DND-41 (cell line): ENCODE data around the gene TMIGD2.

Source experiments
- ATAC-seq: fragments of 200-7000 bp; cut with Tn5 transposase; 3 replicates; pipeline ENCODE4 v1.9.1; 2021; ENCODE audit warnings: low read depth; ENCODE audit not compliant: insufficient read depth
- DNase-seq: peaks from one replicate; pipeline ENCODE4 v3.0.0-alpha.2; 2020
- H2AFZ ChIP-seq: 2 replicates; pipeline ENCODE4 v1.6.0; 2012; ENCODE audit warnings: low read depth, low read length
- H3K27ac ChIP-seq: 2 replicates; pipeline ENCODE4 v1.5.1; 2012; ENCODE audit warnings: low read length, inconsistent platforms
- H3K27me3 ChIP-seq: fragments of 200-600 bp; sonication (generic); 2 replicates; pipeline ENCODE4 v1.6.0; 2012; ENCODE audit warnings: low read length, mild to moderate bottlenecking, inconsistent platforms; ENCODE audit not compliant: insufficient read depth, poor library complexity
- H3K36me3 ChIP-seq: 2 replicates; pipeline ENCODE4 v1.5.1; 2012; ENCODE audit warnings: low read length, inconsistent platforms; ENCODE audit not compliant: insufficient read depth
- H3K4me1 ChIP-seq: 2 replicates; pipeline ENCODE4 v1.5.1; 2012; ENCODE audit warnings: mild to moderate bottlenecking, low read length; ENCODE audit not compliant: insufficient read depth
- H3K4me2 ChIP-seq: 2 replicates; pipeline ENCODE4 v1.6.0; 2012; ENCODE audit warnings: mild to moderate bottlenecking, moderate library complexity, low read length, inconsistent platforms; ENCODE audit not compliant: insufficient read depth
- H3K4me3 ChIP-seq, 2 experiments: fragments of 200-600 bp in 1 of 2; shearing (Covaris generic) in 1 of 2; 2 replicates each; pipeline ENCODE4 v1.5.1; 2012 to 2016; ENCODE audit warnings: inconsistent platforms in 2 of 2, low read length in 2 of 2, mild to moderate bottlenecking in 2 of 2, low read depth in 1 of 2, moderate library complexity in 1 of 2
- H3K79me2 ChIP-seq: 2 replicates; pipeline ENCODE4 v1.6.0; 2012; ENCODE audit warnings: low read length, inconsistent platforms; ENCODE audit not compliant: insufficient read depth
- H3K9ac ChIP-seq: 2 replicates; pipeline ENCODE4 v1.6.0; 2012; ENCODE audit warnings: low read depth, mild to moderate bottlenecking, inconsistent platforms, low read length, moderate library complexity
- H3K9me3 ChIP-seq: 2 replicates; pipeline ENCODE4 v1.5.1; 2012; ENCODE audit warnings: low read length, moderate library complexity, mild to moderate bottlenecking, inconsistent platforms; ENCODE audit not compliant: insufficient read depth, severe bottlenecking
- H4K20me1 ChIP-seq: 2 replicates; pipeline ENCODE4 v1.6.0; 2012; ENCODE audit warnings: low read length; ENCODE audit not compliant: insufficient read depth
- EZH2 ChIP-seq: IDR thresholded peaks from 3 replicates; pipeline ENCODE4 v1.6.1; 2012; ENCODE audit warnings: borderline replicate concordance, low read depth, mild to moderate bottlenecking, moderate library complexity, low read length, inconsistent platforms; ENCODE audit not compliant: severe bottlenecking
- TF ChIP-seq, protein P1 (sequence below): IDR thresholded peaks from 2 replicates; pipeline ENCODE4 v1.5.1; 2012; ENCODE audit warnings: borderline replicate concordance, low read length, moderate library complexity, mild to moderate bottlenecking; ENCODE audit not compliant: poor library complexity, severe bottlenecking; ENCODE audit errors: extremely low read depth

The TMIGD2 gene

GRCh38 chr19:4320419-4320818, 18.2 kb upstream of the TMIGD2 start:
- no peak overlapping the region for H3K4me2 ChIP-seq
- no peaks in the 10 kb centered on the region for H3K9me3 ChIP-seq
- H3K27ac ChIP-seq, result no peak overlapping the region
- no peak for DNase-seq
- no peak for TF ChIP-seq EZH2
- TF ChIP-seq, protein P1, sequence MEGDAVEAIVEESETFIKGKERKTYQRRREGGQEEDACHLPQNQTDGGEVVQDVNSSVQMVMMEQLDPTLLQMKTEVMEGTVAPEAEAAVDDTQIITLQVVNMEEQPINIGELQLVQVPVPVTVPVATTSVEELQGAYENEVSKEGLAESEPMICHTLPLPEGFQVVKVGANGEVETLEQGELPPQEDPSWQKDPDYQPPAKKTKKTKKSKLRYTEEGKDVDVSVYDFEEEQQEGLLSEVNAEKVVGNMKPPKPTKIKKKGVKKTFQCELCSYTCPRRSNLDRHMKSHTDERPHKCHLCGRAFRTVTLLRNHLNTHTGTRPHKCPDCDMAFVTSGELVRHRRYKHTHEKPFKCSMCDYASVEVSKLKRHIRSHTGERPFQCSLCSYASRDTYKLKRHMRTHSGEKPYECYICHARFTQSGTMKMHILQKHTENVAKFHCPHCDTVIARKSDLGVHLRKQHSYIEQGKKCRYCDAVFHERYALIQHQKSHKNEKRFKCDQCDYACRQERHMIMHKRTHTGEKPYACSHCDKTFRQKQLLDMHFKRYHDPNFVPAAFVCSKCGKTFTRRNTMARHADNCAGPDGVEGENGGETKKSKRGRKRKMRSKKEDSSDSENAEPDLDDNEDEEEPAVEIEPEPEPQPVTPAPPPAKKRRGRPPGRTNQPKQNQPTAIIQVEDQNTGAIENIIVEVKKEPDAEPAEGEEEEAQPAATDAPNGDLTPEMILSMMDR, result no peak
- ATAC-seq, result no peak
- no peak overlapping the region for H3K4me3 ChIP-seq
- H3K36me3 ChIP-seq, result no peaks in the 10 kb centered on the region
- no peaks in the 10 kb centered on the region for H3K79me2 ChIP-seq
- H3K4me1 ChIP-seq, result no peaks in the 10 kb centered on the region
- no peaks in the 10 kb centered on the region for H4K20me1 ChIP-seq
- H3K27me3 ChIP-seq, result no peaks in the 10 kb centered on the region
- H2AFZ ChIP-seq, result no peak overlapping the region
- H3K9ac ChIP-seq, result no peak overlapping the region

GRCh38 chr19:4319067-4319718, 17.0 kb upstream of the TMIGD2 start:
- H3K27me3 ChIP-seq, result no peaks in the 10 kb centered on the region
- no peaks in the 10 kb centered on the region for H3K79me2 ChIP-seq
- no peaks in the 10 kb centered on the region for H4K20me1 ChIP-seq
- no peak overlapping the region for H3K4me2 ChIP-seq
- H3K4me3 ChIP-seq, result no peak overlapping the region
- DNase-seq, result no peak
- H3K4me1 ChIP-seq, result no peaks in the 10 kb centered on the region
- H3K9ac ChIP-seq, result no peak overlapping the region
- no peak for ATAC-seq
- no peak overlapping the region for H2AFZ ChIP-seq
- no peak overlapping the region for H3K27ac ChIP-seq
- H3K9me3 ChIP-seq, result no peaks in the 10 kb centered on the region
- H3K36me3 ChIP-seq, result no peaks in the 10 kb centered on the region
- TF ChIP-seq, protein P1, result no peak
- TF ChIP-seq EZH2, result no peak

DNA sequence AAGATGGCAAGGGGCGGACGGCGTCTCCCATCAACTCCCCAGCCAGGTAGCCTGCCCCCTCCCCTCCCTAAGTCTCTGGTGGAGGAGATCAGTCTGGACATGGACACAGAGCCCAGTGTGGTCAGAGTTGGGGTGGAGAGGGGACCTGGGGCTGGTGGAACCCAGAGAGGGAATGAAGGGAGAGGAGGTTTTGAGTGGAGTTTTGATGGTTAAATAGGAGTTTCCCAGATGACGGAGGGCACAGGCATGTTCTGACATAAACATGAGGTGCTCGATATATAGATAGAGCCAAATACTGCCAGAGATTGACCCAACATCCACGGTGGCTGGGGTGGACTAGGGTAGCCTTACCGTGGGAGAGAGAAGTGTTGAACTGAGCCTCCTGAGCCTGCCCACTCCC, 16.3 kb upstream of the TMIGD2 start:
- Histone ChIP-seq H3K4me2 (no peak overlapping the region), H3K4me3 (no peak overlapping the region), H3K9me3 (no peaks in the 10 kb centered on the region), H3K36me3 (no peaks in the 10 kb centered on the region), H3K79me2 (no peaks in the 10 kb centered on the region), H4K20me1 (no peaks in the 10 kb centered on the region), H3K27ac (no peak overlapping the region), H3K9ac (no peak overlapping the region), H3K4me1 (no peaks in the 10 kb centered on the region), H2AFZ (no peak overlapping the region), H3K27me3 (no peaks in the 10 kb centered on the region)
- TF ChIP-seq, protein P1, result no peak
- no peak for TF ChIP-seq EZH2
- ATAC-seq (no peak), DNase-seq (no peak)
